Measurements from ENCODE around the gene SCGB1C1. TPM values are rescaled to one million over a fixed set of nuclear protein-coding genes. Genes with fewer than 3 reads are reported as not detected.
A peak's percentile ranks its signal among the peaks of the same experiment; 100 is the strongest.

SCGB1C1 gene
- total and polyA plus RNA-seq, 8 donors: 0.41 to 1.1 (median 0.67) TPM; not detected in 4

- Histone ChIP-seq H3K36me3 (no peaks in the 10 kb centered on the region), H3K27me3 (no peaks in the 10 kb centered on the region), H3K4me1 (peaks cover 5 to 15% (median 9%) of the 10 kb centered on the region in 3 donors), H3K4me3 (no peak overlapping the region), H3K27ac (no peak overlapping the region), H3K9me3 (no peaks in the 10 kb centered on the region)
- DNase-seq (peak in 1 of 6 donors; percentile 38), ATAC-seq (no peak), FAIRE-seq (no peak)
- WGBS, 2 donors: 89 to 91% methylated on average over 20 of the region's 20 CpGs
- TF ChIP-seq, protein P1, sequence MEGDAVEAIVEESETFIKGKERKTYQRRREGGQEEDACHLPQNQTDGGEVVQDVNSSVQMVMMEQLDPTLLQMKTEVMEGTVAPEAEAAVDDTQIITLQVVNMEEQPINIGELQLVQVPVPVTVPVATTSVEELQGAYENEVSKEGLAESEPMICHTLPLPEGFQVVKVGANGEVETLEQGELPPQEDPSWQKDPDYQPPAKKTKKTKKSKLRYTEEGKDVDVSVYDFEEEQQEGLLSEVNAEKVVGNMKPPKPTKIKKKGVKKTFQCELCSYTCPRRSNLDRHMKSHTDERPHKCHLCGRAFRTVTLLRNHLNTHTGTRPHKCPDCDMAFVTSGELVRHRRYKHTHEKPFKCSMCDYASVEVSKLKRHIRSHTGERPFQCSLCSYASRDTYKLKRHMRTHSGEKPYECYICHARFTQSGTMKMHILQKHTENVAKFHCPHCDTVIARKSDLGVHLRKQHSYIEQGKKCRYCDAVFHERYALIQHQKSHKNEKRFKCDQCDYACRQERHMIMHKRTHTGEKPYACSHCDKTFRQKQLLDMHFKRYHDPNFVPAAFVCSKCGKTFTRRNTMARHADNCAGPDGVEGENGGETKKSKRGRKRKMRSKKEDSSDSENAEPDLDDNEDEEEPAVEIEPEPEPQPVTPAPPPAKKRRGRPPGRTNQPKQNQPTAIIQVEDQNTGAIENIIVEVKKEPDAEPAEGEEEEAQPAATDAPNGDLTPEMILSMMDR (IDR thresholded peaks at IDR 0.05): no peak
- intact Hi-C loops (cut with DNase I): no loop called here
Measured at GRCh38 chr11:232783-233565, 40.1 kb downstream of the SCGB1C1 start.

- FAIRE-seq (no peak), DNase-seq (peak in 1 of 6 donors; percentile 32), ATAC-seq (no peak)
- TF ChIP-seq, protein P1 (IDR thresholded peaks at IDR 0.05): no peak
- no peaks in the 10 kb centered on the region for H3K27me3 ChIP-seq
- peak overlapping the region in 2 of 4 donors; percentile 87 to 99 for H3K4me3 ChIP-seq
- no peaks in the 10 kb centered on the region for H3K9me3 ChIP-seq
- H3K27ac ChIP-seq: peak overlapping the region in 1 of 4 donors; percentile 75
- 58 to 68% methylated on average over 8 of the region's 8 CpGs for WGBS, 2 donors
- intact Hi-C loops (cut with DNase I): no loop called here
- H3K36me3 ChIP-seq: no peaks in the 10 kb centered on the region
- peaks cover 7 to 19% (median 9%) of the 10 kb centered on the region in 3 donors for H3K4me1 ChIP-seq
Measured at GRCh38 chr11:235180-235579, 42.3 kb downstream of the SCGB1C1 start.

DNA sequence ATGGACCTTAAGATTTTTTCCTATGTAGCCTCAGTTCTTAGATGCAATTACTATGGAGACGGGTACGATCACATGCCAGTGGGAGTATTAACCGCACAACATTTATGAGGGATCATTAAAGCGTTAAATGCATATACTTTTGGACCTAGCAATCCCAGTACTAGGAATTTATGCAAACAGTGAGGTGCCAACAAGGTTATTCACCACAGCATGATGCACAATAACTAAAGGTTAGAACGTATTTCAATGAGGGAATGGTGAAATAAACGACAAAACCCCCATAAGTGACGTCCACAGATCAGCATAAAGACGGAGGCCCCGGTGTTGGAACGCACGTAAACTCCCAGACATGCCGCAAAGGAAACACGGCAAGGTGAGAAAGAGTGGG, 42.7 kb downstream of the SCGB1C1 start:
- Histone ChIP-seq H3K27ac (peak overlapping the region; percentile 64 to 78 (median 76)), H3K4me3 (peak overlapping the region; percentile 87 to 99 (median 91)), H3K27me3 (no peaks in the 10 kb centered on the region), H3K4me1 (peaks cover 7 to 23% (median 9%) of the 10 kb centered on the region in 3 donors), H3K9me3 (no peaks in the 10 kb centered on the region), H3K36me3 (no peaks in the 10 kb centered on the region)
- FAIRE-seq (no peak), ATAC-seq (peak; percentile 2 to 9 (median 7)), DNase-seq (no peak)
- intact Hi-C loops (cut with DNase I): no loop called here
- WGBS, 2 donors: 0 to 1% methylated on average over 13 of the region's 13 CpGs
- TF ChIP-seq, protein P1 (IDR thresholded peaks at IDR 0.05): no peak

GRCh38 chr11:235997-236773, 43.3 kb downstream of the SCGB1C1 start, which contains the start of gene SIRT3:
Gene SIRT3 (minus strand): TSS chr11:236342. CDS start chr11:236328, 14 bp downstream.
- peak within 1 kb of the TSS; percentile 83 to 95 (median 92) for H3K27ac ChIP-seq
- DNase-seq (peak; percentile 84 to 94 (median 89)), FAIRE-seq (no peak), ATAC-seq (peak; percentile 91 to 96 (median 93))
- TF ChIP-seq, protein P1 (IDR thresholded peaks at IDR 0.05): no peak
- H3K27me3 ChIP-seq: no peaks in the 10 kb centered on the region
- intact Hi-C loops (cut with DNase I): no loop called here
- H3K4me1 ChIP-seq: peaks cover 7 to 23% (median 9%) of the 10 kb centered on the region in 3 donors
- H3K9me3 ChIP-seq: no peaks in the 10 kb centered on the region
- H3K4me3 ChIP-seq: peak within 1 kb of the TSS; percentile 87 to 99 (median 92)
- H3K36me3 ChIP-seq: no peaks in the 10 kb centered on the region
- WGBS, 2 donors: 0% methylated on average over 42 to 68 of the region's 70 CpGs

Data from pancreas (tissue), 10 donors.